Measurements from ENCODE around the gene GFI1. TPM values are rescaled to one million over a fixed set of nuclear protein-coding genes. Genes with fewer than 3 reads are reported as not detected.

Gene GFI1
- total and polyA plus RNA-seq, 2 of the 8 experiments (the other 6 are each of a cell fraction or from before 2014, with no cell fraction given): 0.08 to 0.17 TPM

DNA sequence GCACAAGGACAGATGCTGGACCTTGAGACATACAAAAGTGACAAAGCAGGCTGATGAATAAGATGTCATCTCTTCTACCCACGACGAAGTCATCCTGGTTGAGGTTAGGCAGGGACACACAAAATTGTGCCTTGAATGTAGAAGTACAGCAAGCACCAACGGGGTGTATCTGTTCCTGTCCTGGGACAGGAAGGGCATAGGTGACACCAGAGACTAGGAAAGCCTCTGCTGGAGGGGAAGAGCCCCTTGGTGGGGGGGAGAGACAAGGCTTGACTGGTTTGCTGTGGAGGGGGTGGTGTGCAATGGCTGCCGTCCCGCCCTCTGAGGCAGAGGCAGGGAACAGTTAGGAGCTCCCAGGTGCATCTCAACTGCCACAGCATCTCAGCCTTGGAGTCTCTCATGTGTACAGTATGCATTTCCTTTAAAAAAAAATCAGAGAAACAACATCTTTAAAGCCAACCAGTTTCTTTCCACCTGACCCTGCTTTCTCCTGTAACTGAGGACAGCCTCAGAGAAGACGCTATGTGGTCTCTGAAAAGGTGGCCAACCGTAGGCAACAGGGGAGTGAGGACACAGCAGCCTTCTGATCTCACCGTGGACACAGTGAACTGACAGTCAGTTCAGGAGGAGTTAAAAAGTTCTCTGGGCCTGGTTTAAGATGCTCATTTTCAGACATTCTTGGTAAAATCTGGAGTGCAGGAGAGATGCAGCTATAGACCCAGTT, 17.7 kb upstream of the GFI1 start:
- H4K8ac ChIP-seq (ENCODE audit: extremely low read depth, insufficient read depth, low read length): no peak overlapping the region
- H2BK5ac ChIP-seq (ENCODE audit: low read depth, low read length): no peak overlapping the region
- H3K4ac ChIP-seq (replicated peaks; ENCODE audit: insufficient read length, low read depth, low read length): no peak overlapping the region
- H2BK15ac ChIP-seq (ENCODE audit: low read length): no peak overlapping the region
- H3K9ac ChIP-seq (replicated peaks in 1 of 4; ENCODE audit: extremely low read depth in 1 of 4, low read depth in 3 of 4, low read length in 3 of 4): no peak overlapping the region
- no peak overlapping the region for H3K56ac ChIP-seq (replicated peaks; ENCODE audit: insufficient read length, low read depth, low read length)
- H3K27me3 ChIP-seq (replicated peaks in 1 of 4; ENCODE audit: control insufficient read depth in 3 of 4, extremely low read depth in 1 of 4, insufficient read depth in 3 of 4, low read length in 3 of 4): no peaks in the 10 kb centered on the region
- H3K4me2 ChIP-seq (ENCODE audit: insufficient read depth in 1 of 2, low read depth in 2 of 2, low read length in 2 of 2): no peak overlapping the region
- H3K79me1 ChIP-seq (ENCODE audit: low read depth, low read length): no peaks in the 10 kb centered on the region
- no peak overlapping the region for H4K91ac ChIP-seq (replicated peaks; ENCODE audit: insufficient read length, low read length)
- 93% methylated on average over 8 of the region's 8 CpGs; no CpG with 5 or more reads in 1 of the 2 experiments for WGBS, 2 experiments (ENCODE audit: extremely low coverage in 1 of 2, insufficient coverage in 1 of 2, insufficient read length in 1 of 2, insufficient replicate concordance in 2 of 2, low coverage in 1 of 2, low lambda C conversion rate in 2 of 2, missing lambda C conversion rate in 1 of 2)
- no peak overlapping the region for H3K18ac ChIP-seq (ENCODE audit: extremely low read depth, low read length)
- no peaks in the 10 kb centered on the region for H3K9me3 ChIP-seq (ENCODE audit: insufficient read depth in 2 of 2, low read depth in 1 of 2, low read length in 1 of 2)
- ChIA-PET POLR2A (ENCODE audit: partially characterized antibody) (interaction anchor here (1.2 kb wide), 1 partner anchor 13 kb away, joined by 3 read pairs; no protein-coding TSS in a partner anchor), CTCF (ENCODE audit: partially characterized antibody) (interaction anchor here (1.0 kb wide), 1 partner anchor 194 kb away, joined by 3 read pairs; no protein-coding TSS in a partner anchor)
- H3K36me3 ChIP-seq (ENCODE audit: control insufficient read depth in 2 of 4, insufficient read depth in 4 of 4, low read length in 3 of 4): no peaks in the 10 kb centered on the region
- no peak overlapping the region for H2BK20ac ChIP-seq (ENCODE audit: low read length)
- H4K5ac ChIP-seq (ENCODE audit: insufficient read length, low read depth, low read length): no peak overlapping the region
- no peak overlapping the region for H3K14ac ChIP-seq (ENCODE audit: insufficient read length)
- DNase-seq (ENCODE audit: low read depth in 1 of 2, low spot score in 2 of 2) (no peak), FAIRE-seq (no peak)
- H2BK120ac ChIP-seq (replicated peaks; ENCODE audit: low read depth, low read length): no peak overlapping the region
- no peak overlapping the region for H2AFZ ChIP-seq (ENCODE audit: low read length)
- H2BK12ac ChIP-seq (ENCODE audit: low read depth, low read length): no peak overlapping the region
- H3K79me2 ChIP-seq (ENCODE audit: control insufficient read depth in 1 of 2, insufficient read depth in 2 of 2, low read length in 2 of 2): no peaks in the 10 kb centered on the region
- no peak overlapping the region for H2AK5ac ChIP-seq (ENCODE audit: low read depth, low read length)
- H3K23ac ChIP-seq (ENCODE audit: insufficient read length): no peak overlapping the region
- no peaks in the 10 kb centered on the region for H3K4me1 ChIP-seq (replicated peaks in 1 of 4; ENCODE audit: control insufficient read depth in 3 of 4, insufficient read depth in 4 of 4, low read length in 3 of 4)
- H3K27ac ChIP-seq (ENCODE audit: low read depth, low read length): no peak overlapping the region
- no peaks in the 10 kb centered on the region for H3K23me2 ChIP-seq (ENCODE audit: low read depth, low read length)
- H3K4me3 ChIP-seq (ENCODE audit: extremely low read depth in 1 of 4, insufficient read depth in 2 of 4, low read depth in 3 of 4, low read length in 4 of 4): no peak overlapping the region
- H4K20me1 ChIP-seq (replicated peaks in 1 of 2; ENCODE audit: control insufficient read depth in 1 of 2, insufficient read depth in 2 of 2, low read length in 2 of 2): no peaks in the 10 kb centered on the region
- TF ChIP-seq PHF8 (conservative IDR thresholded peaks at IDR 0.05; ENCODE audit: low read depth, low read length): no peak
- no peak for TF ChIP-seq KDM5A (IDR thresholded peaks at IDR 0.05; ENCODE audit: low read length)
- TF ChIP-seq POLR2AphosphoS5 (IDR thresholded peaks at IDR 0.05; ENCODE audit: low read depth, low read length): no peak
- TF ChIP-seq SIN3A (conservative IDR thresholded peaks at IDR 0.05 in 1 of 2, IDR thresholded peaks at IDR 0.05 in 1 of 2; ENCODE audit: low read depth in 1 of 2, low read length in 2 of 2): no peak
- no peak for TF ChIP-seq KDM4A (IDR thresholded peaks at IDR 0.05; ENCODE audit: low read depth, low read length, severe bottlenecking)
- TF ChIP-seq HDAC2 (IDR thresholded peaks at IDR 0.05; ENCODE audit: borderline replicate concordance in 1 of 2, low read depth in 2 of 2, low read length in 2 of 2): no peak
- no peak for TF ChIP-seq BCL11A (IDR thresholded peaks at IDR 0.05; ENCODE audit: low read depth in 2 of 2, low read length in 2 of 2)
- TF ChIP-seq GTF2F1 (IDR thresholded peaks at IDR 0.05; ENCODE audit: borderline replicate concordance, low read depth, low read length): no peak
- no peak for TF ChIP-seq JUN (IDR thresholded peaks at IDR 0.05; ENCODE audit: low read depth, low read length)
- no peak for TF ChIP-seq CTBP2 (IDR thresholded peaks at IDR 0.05; ENCODE audit: borderline replicate concordance, insufficient read depth, insufficient read length, low read length)
- no peak for TF ChIP-seq RFX5 (IDR thresholded peaks at IDR 0.05; ENCODE audit: borderline replicate concordance, low read depth, low read length)

Measured in H1 (cell line).